Activated CD8-positive, alpha-beta T cell treated with anti-CD3 and anti-CD28 coated beads for 36 hours (primary cell): ENCODE data around the gene VENTX. TPM values are rescaled to one million over a fixed set of nuclear protein-coding genes. Genes with fewer than 3 reads are reported as not detected.

Source experiments
- ATAC-seq: fragments of 200-7000 bp; cut with Tn5 transposase; one replicate; pipeline ENCODE4 v1.10.0; 2021; ENCODE audit warnings: mild to moderate bottlenecking, moderate library complexity
- CTCF ChIA-PET: fragments of 350-600 bp; sonication (Branson Sonifier 250); formaldehyde crosslinking; loops from one replicate; lab custom pipeline; 2021; ENCODE audit warnings: antibody characterized with exemption; lab: Charles Lee
- POLR2A ChIA-PET: fragments of 350-600 bp; sonication (Branson Sonifier 250); formaldehyde crosslinking; loops from one replicate; lab custom pipeline; 2021; ENCODE audit warnings: antibody characterized with exemption; lab: Charles Lee
- DNase-seq: peaks from one replicate; pipeline ENCODE4 v3.0.0-alpha.2; 2020
- H3K27ac Mint-ChIP-seq: one replicate; pipeline ENCODE4 v1.8.0; 2021; ENCODE audit warnings: mild to moderate bottlenecking, mixed read lengths
- H3K27me3 Mint-ChIP-seq: one replicate; pipeline ENCODE4 v1.8.0; 2021; ENCODE audit warnings: mixed read lengths
- H3K36me3 Mint-ChIP-seq: one replicate; pipeline ENCODE4 v1.8.0; 2021; ENCODE audit warnings: low read depth, mixed read lengths
- H3K4me1 Mint-ChIP-seq: one replicate; pipeline ENCODE4 v1.8.0; 2021; ENCODE audit warnings: low read depth, mixed read lengths
- H3K4me3 Mint-ChIP-seq: one replicate; pipeline ENCODE4 v1.8.0; 2021; ENCODE audit warnings: mild to moderate bottlenecking, moderate library complexity, mixed read lengths
- H3K9me3 Mint-ChIP-seq: one replicate; pipeline ENCODE4 v1.8.0; 2021; ENCODE audit warnings: mixed read lengths
- CTCF ChIP-seq: fragments of 200-600 bp; IDR thresholded peaks from one replicate; pipeline ENCODE4 v1.8.0; 2022; ENCODE audit warnings: antibody characterized with exemption, mild to moderate bottlenecking
- intact Hi-C: fragments of 100-400 bp; cut with micrococcal nuclease; formaldehyde crosslinking; loops from one replicate; pipeline ENCODE4 v1.10.0; 2022
- microRNA-seq: library from miRNA; unstranded; fragments of <30 nt; microRNA quantifications from one replicate; pipeline ENCODE4 v1.2.0, GENCODE V29; 2022; ENCODE audit warnings: borderline microRNAs expressed, borderline replicate concordance
- total RNA-seq, 2 experiments: library from RNA; stranded (reverse); gene quantifications; one replicate each; pipeline ENCODE4 v1.2.3, GENCODE V29; 2021

Gene VENTX
- total RNA-seq, 2 experiments from 2014 or later: 0.09 TPM; not detected in 1

- Mint-ChIP-seq H3K27me3 (no peaks in the 10 kb centered on the region), H3K4me1 (peaks cover 5% of the 10 kb centered on the region), H3K36me3 (peaks cover 43% of the 10 kb centered on the region), H3K27ac (no peak overlapping the region), H3K9me3 (no peaks in the 10 kb centered on the region), H3K4me3 (no peak overlapping the region)
- ATAC-seq (no peak), DNase-seq (no peak)
- TF ChIP-seq CTCF: no peak
- ChIA-PET CTCF (interaction anchor here (1.2 kb wide), 1 partner anchor 149 kb away, joined by 3 read pairs; no protein-coding TSS in a partner anchor), POLR2A (no interaction called here)
- intact Hi-C loops: no loop called here
Measured at GRCh38 chr10:133289761-133290160, 52.1 kb downstream of the VENTX start.

Small RNA genes lying within 50 kb of the gene (microRNA-seq; reads per million reads assigned to microRNA genes)
- not detected for gene MIR202

Other genes with a start within 250 kb of the VENTX start
- not detected for gene ADGRA1, start 149.9 kb upstream of the VENTX start, total RNA-seq
- gene KNDC1, start 77.6 kb upstream of the VENTX start, total RNA-seq: not detected
- not detected for gene UTF1, start 7.6 kb upstream of the VENTX start, total RNA-seq
- 100 to 1,000 TPM; 106 to 115 TPM for gene ADAM8, start 39.0 kb downstream of the VENTX start, total RNA-seq
- 10 to 100 TPM; 54.1 to 57.5 TPM for gene TUBGCP2, start 71.0 kb downstream of the VENTX start, total RNA-seq
- gene ZNF511, start 71.1 kb downstream of the VENTX start, total RNA-seq: 10 to 100 TPM; 58.0 to 60.1 TPM
- gene CALY, start 99.0 kb downstream of the VENTX start, total RNA-seq: not detected
- gene PRAP1, start 109.5 kb downstream of the VENTX start, total RNA-seq: not detected
- 10 to 100 TPM; 32.2 to 33.7 TPM for gene FUOM, start 120.2 kb downstream of the VENTX start, total RNA-seq
- gene ECHS1, start 135.5 kb downstream of the VENTX start, total RNA-seq: 10 to 100 TPM; 50.7 to 51.4 TPM
- gene PAOX, start 141.4 kb downstream of the VENTX start, total RNA-seq: 1 to 10 TPM; 4.2 to 4.6 TPM
- gene MTG1, start 156.3 kb downstream of the VENTX start, total RNA-seq: 10 to 100 TPM; 45.7 to 48.9 TPM
- gene SPRN, start 186.8 kb downstream of the VENTX start, total RNA-seq: not detected
- gene SCART1, start 216.1 kb downstream of the VENTX start, total RNA-seq: 1 to 10 TPM; 2.8 to 2.9 TPM